ENCODE data around the gene CDKN2B-AS1.
A peak's percentile ranks its signal among the peaks of the same experiment; 100 is the strongest.

The CDKN2B-AS1 gene

DNA sequence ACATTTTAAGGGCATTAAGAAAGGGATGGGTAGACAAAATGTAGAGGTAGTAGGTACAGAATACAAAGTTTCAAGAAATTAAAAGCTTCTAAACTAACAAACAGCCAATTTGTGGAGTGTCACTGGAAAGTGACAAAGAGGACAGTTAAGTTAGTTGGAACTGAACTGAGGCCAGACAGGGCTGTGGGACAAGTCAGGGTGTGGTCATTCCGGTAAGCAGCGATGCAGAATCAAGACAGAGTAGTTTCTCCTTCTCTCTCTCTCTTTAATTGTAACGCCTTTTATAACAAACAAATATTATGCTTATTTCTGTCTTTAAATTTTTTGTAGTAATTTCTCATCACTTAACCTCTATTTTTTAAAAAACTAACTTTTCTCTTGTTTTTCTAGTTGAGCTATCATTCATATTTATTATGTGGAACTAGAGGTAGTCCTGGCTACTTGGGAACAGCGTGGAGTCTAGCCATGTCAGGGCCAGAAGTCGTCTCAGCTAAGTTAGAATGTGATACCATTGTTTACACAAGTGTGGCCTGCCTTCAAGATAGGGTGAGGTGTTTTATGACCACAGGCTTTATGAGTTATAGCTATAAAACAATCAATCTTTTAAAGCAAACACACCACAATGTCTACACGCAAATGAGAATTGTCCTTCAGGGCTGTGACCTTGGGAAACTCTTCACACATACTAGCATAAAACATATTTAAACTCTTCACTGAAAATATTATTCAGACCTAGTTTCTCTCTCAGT, 129.8 kb downstream of the CDKN2B-AS1 start:
- peak; percentile 77 for DNase-seq

DNA sequence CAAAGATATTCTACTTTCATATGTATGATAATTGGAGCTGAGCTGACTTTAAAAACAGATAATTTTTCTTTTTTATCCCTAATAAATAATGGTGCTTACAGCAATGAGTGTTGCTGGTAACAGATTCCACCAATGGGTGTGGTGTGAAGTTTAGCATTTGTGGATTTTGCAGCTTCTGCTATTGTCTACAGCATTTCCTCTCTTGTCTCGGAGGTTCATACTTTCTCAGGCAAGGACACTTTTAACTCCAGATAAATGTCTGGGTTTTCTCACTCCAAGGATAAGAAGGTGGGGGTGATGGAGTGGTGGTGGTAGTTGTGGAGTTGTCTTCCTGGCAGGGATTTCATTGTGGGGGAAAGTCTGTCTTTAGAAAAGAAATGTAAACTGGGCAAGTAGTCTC, 134.5 kb downstream of the CDKN2B-AS1 start:
- DNase-seq: no peak

- no peak for DNase-seq
Measured at GRCh38 chr9:22129633-22130032, 135.0 kb downstream of the CDKN2B-AS1 start.

GRCh38 chr9:22131817-22132216, 137.2 kb downstream of the CDKN2B-AS1 start:
- no peak for DNase-seq

- DNase-seq: no peak
Measured at GRCh38 chr9:22134390-22134789, 139.8 kb downstream of the CDKN2B-AS1 start.

DNA sequence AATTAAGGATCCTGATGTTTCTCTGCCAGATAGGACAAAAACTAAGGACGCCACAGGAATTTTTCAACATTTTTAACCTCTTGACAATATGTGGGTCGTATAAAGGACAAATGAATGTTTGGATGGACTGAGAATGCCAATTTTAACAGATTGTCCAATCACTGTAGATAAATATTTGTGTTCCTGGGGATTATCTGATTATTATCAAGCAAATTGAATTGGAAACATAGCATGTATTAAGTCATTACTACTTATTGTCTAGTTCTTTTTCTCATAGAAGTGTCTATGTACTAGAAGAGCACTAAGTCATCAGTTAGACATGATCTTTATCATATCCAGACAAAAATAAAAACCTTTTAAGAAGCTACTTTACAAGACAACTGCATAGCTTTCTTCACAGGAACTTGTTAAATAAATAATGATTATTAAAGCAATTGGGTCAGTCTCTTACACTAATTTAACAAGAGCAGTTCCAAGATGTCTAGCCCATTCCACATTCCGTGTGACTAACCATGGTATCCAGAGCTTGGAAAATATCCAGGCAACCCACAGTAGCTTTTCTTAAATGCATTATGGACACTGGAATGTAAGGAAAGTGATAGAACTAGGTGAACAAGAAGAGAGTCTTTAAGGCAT, 142.0 kb downstream of the CDKN2B-AS1 start:
- DNase-seq: no peak

- no peak for DNase-seq
Measured at GRCh38 chr9:22138956-22139660, 144.5 kb downstream of the CDKN2B-AS1 start.

DNA sequence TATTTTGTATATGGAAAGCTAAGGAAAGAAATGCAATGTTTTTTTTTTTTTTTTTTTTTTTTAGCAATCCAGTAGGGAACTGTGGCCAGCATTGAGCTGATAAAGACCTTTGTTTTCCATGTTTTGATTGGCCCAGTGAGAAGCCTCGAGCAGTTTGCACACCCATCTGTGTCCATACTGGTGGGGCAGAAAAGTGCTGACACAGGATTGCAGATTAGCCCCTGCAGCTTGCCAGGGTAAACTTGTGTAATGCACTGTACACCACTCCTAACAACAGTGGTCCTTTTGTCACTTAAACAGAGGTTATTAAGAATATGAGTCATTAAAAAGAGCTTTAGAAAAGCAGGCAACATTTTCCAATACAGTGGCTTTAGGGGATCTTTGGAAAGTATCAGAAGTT, 147.3 kb downstream of the CDKN2B-AS1 start:
- peak; percentile 55 for DNase-seq

GRCh38 chr9:22142671-22143070, 148.1 kb downstream of the CDKN2B-AS1 start:
- peak; percentile 33 for DNase-seq

DNA sequence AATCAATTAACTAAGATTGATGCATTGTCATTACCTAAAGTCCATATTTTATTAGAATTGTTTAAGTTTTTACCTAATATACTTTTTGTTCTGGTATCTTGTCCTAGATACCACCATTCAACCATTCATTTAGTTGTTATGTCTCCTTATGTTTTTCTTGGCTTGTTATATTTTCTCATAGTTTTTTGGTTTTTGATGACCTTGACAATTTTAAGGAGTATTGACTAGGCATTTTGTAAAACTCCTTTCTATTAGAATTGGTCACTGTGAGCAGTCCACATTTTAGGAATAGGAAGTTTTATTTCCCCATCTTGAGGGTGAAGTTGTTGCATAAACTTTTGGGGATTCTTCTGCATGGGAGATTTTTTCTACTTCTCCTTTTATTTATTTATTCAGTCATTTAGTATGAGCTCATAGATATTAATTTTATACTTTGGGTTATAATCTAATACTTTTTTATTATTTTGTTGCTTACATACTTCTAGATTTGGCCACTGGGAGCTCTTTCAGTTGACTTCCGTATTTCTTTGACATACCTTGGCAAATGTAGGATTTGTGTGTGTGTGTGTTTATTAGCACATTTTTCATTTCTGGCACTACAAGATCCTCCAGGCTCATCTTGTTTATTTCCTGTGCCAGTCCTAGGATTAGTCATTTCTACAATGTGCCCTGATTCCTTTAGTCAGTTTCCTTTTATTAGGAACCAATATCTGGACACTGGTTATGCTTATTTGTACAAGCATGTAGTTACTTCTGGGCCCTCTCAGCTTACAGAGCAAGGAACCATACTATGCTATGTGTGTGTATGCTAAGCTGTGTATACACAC, 149.4 kb downstream of the CDKN2B-AS1 start:
- DNase-seq: no peak

- DNase-seq: no peak
Measured at GRCh38 chr9:22146604-22147003, 152.0 kb downstream of the CDKN2B-AS1 start.

DNA sequence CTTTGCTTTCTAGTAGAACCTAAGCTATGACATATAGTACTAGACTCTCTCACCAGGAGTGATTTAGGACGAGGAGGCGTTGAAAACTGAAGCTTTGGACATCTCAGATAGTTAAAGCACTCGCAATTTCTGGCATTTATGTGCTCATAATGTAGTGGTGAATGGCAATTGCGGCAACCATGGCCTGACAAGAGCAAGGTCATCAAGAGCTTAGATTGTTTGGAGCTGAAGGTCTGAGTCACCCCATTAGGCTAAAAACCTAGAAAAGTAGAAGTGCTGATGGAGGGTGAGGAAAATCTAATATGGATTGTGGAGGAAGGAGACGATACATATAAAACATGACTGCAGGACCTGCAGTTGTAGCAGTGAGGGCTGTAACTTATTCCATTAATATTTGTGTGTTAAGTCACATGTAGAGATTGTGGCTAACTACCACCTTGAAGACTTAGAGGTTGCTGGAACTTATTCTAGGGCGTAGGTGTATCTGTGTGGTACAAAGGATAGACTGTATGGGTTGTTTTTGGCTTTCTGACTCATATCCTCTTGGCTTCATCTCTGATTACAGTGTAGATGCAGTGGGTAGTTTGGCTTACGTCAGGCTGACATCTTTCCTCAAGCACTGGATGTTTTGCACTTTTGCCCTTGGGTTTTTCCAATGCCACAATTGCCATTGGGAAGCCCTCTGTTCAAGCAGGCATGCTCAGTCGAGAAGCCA, 153.4 kb downstream of the CDKN2B-AS1 start:
- no peak for DNase-seq

- no peak for DNase-seq
Measured at GRCh38 chr9:22148528-22148875, 153.9 kb downstream of the CDKN2B-AS1 start.

- DNase-seq: no peak
Measured at GRCh38 chr9:22148876-22149637, 154.5 kb downstream of the CDKN2B-AS1 start.

DNA sequence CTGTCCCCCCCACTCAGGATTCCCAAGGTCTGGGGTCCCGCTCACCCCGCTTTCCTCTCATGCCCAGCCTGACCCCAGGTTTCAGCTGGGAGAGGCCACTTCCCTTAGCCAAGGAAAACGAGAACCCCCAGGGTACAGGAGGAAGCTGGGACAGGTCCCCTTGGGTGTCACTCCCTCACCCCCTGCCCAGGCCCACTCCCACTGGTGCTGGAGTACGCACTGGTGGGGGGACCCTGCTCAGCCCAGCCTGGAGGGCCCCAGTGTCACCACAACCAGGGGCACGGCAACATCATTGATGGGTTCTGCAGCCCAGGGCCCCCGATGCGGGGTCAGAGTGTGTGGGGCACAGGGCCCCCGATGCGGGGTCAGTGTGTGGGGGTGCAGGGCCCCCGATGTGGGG, 159.5 kb downstream of the CDKN2B-AS1 start:
- DNase-seq: no peak

GRCh38 chr9:22156586-22156985, 162.0 kb downstream of the CDKN2B-AS1 start:
- no peak for DNase-seq

DNA sequence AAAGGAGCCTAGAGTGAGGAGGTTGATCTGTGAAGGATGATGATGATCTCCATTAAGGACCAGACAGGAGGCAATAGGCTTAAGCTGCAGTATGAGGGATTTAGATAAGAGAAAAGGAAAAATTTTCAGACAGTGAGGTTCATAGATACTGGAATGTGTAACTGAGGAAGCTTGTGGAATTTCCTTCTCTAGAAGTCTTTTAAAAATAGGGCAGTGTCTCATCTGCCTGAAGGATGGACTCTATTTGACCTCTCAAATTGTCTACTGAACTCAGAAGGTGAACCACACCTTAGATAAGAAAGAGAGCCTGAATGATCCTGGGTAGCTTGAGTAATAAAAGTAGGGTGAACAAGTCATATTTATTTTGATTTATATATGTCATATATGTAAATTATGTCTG, 162.7 kb downstream of the CDKN2B-AS1 start:
- DNase-seq: no peak

DNA sequence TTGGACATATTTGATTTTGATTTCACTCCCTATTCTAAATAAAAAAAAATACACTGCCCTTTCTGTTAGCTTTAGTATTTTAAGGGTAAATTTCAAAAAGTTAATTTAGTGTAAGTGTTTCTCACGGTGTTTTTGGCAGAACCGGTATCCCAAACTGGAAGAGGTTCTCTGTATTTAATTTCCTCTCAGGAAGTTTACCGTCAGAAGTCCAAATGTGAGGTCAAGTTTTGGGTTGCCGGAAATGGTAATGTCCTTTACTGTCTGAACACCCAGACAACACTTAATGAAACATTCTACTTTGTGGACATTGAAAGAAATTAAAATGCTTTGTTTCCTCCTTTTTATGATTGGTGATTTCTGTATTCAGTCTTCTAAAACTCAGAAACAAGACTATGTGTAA, 163.2 kb downstream of the CDKN2B-AS1 start:
- DNase-seq: no peak

GRCh38 chr9:22158271-22158670, 163.7 kb downstream of the CDKN2B-AS1 start:
- DNase-seq: no peak

DNA sequence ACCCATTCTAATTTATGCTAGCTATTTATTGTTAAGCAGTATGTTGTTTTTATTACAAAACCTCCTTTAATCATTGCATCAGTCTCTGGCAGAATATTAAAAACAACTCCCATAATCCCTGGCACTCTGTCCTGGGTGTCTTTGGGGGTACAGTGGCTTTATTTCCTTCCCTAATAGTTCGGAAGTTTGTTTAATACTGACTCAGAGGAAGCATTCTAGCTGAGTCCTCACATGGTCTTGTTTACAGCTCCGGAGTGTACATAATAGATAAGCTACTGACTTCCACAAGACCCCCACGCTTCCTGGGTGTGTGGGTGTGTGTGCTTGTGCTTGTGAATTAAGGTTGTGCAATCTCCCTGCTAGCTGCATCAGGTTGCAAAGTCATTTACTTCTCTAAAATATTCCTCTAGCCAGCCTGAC, 164.3 kb downstream of the CDKN2B-AS1 start:
- no peak for DNase-seq

GRCh38 chr9:22159586-22159985, 165.0 kb downstream of the CDKN2B-AS1 start:
- DNase-seq: no peak

- no peak for DNase-seq
Measured at GRCh38 chr9:22160221-22160620, 165.6 kb downstream of the CDKN2B-AS1 start.

Data from NCI-H69 (cell line).